GM12875 (cell line): ENCODE measurements around the gene IFT52.

Experiments
- H3K4me3 ChIP-seq: one replicate; pipeline ENCODE4 v1.5.1; 2011; ENCODE audit warnings: low read depth, low read length, control low read depth
- CTCF ChIP-seq: IDR thresholded peaks from 2 replicates; pipeline ENCODE4 v1.5.1; 2011; ENCODE audit warnings: low read depth, mild to moderate bottlenecking, control low read depth, inconsistent platforms, low read length, moderate library complexity, borderline replicate concordance; ENCODE audit not compliant: insufficient read depth

IFT52 gene

GRCh38 chr20:43662943-43663655, 72.4 kb downstream of the IFT52 start:
- no peak overlapping the region for H3K4me3 ChIP-seq
- TF ChIP-seq CTCF, result no peak

GRCh38 chr20:43665466-43666176, 74.9 kb downstream of the IFT52 start:
- H3K4me3 ChIP-seq, result no peak overlapping the region
- no peak for TF ChIP-seq CTCF

- no peak for TF ChIP-seq CTCF
- peak within 1 kb of the TSS; percentile 77 for H3K4me3 ChIP-seq
Measured at GRCh38 chr20:43666376-43667328, 75.9 kb downstream of the IFT52 start, which contains the start of gene MYBL2. Gene MYBL2, plus strand, starts transcription at chr20:43667114. Its CDS starts 170 bp downstream, at chr20:43667284.

GRCh38 chr20:43667341-43668132, 76.8 kb downstream of the IFT52 start:
- peak overlapping the region; percentile 77 for H3K4me3 ChIP-seq
- no peak for TF ChIP-seq CTCF

DNA sequence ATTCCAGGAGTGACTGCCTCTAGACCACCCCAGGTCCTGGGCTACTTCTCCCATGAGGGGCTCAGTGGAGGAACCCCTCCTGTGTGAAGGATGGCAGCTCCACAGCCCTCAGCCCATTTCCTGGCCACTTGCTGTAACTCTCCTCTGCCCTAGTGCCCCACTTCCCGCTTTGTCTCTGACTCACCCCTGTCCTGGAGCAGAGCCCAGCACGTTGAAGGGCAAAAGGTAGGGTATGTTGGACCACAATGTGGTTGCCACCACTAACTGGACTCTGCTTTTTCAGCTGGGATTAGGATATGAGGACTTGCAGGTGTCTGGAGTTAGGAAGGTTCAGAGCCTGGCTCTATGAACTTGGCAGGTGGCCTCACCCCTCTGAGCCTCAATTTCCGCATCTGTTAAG, 78.6 kb downstream of the IFT52 start:
- TF ChIP-seq CTCF, result no peak
- no peak overlapping the region for H3K4me3 ChIP-seq

- TF ChIP-seq CTCF, result no peak
Measured at GRCh38 chr20:43670423-43670822, 79.7 kb downstream of the IFT52 start.

More at GRCh38 chr20:43670423-43670822, 79.7 kb downstream of the IFT52 start:
- no peak overlapping the region for H3K4me3 ChIP-seq
